Neural cell (in vitro differentiated cells): Measurements from ENCODE around the gene TADA3. TPM values are rescaled to one million over a fixed set of nuclear protein-coding genes. Genes with fewer than 3 reads are reported as not detected.

ENCODE experiments used
- H2AFZ ChIP-seq: fragments of 200-600, 300-800 bp; sonication (generic), shearing (Covaris generic); 2 replicates; pipeline ENCODE4 v1.6.0; 2014; ENCODE audit warnings: low read depth, mild to moderate bottlenecking, antibody characterized with exemption, low read length, moderate library complexity
- H3F3A ChIP-seq: fragments of 200-600 bp; shearing (Covaris generic); 2 replicates; pipeline ENCODE4 v1.6.1; 2016; ENCODE audit warnings: mild to moderate bottlenecking, moderate library complexity, mixed read lengths, antibody characterized with exemption, low read length; ENCODE audit not compliant: insufficient read depth, poor library complexity, severe bottlenecking
- H3K27ac ChIP-seq: fragments of 200-600, 300-800 bp; sonication (generic), shearing (Covaris generic); 2 replicates; pipeline ENCODE4 v1.5.1; 2014; ENCODE audit warnings: mild to moderate bottlenecking, low read length, moderate library complexity
- H3K27me3 ChIP-seq: fragments of 300-800, 200-600 bp; sonication (generic), shearing (Covaris generic); 2 replicates; pipeline ENCODE4 v1.6.0; 2014; ENCODE audit warnings: mild to moderate bottlenecking, low read depth, low read length, moderate library complexity; ENCODE audit not compliant: insufficient read depth
- H3K36me3 ChIP-seq: fragments of 300-800, 200-600 bp; sonication (generic), shearing (Covaris generic); 2 replicates; pipeline ENCODE4 v1.5.1; 2014; ENCODE audit warnings: mild to moderate bottlenecking, antibody characterized with exemption, low read length, moderate library complexity; ENCODE audit not compliant: insufficient read depth
- H3K4me2 ChIP-seq: fragments of 300-800, 200-600 bp; sonication (generic), shearing (Covaris generic); 2 replicates; pipeline ENCODE4 v1.6.0; 2014; ENCODE audit warnings: mild to moderate bottlenecking, low read length
- H3K4me3 ChIP-seq: fragments of 300-800, 200-600 bp; sonication (generic), shearing (Covaris generic); 2 replicates; pipeline ENCODE4 v1.5.1; 2014; ENCODE audit warnings: mild to moderate bottlenecking, low read length, moderate library complexity
- H3K79me2 ChIP-seq: fragments of 200-600 bp; shearing (Covaris generic); replicated peaks from 2 replicates; pipeline ENCODE4 v1.6.0; 2014; ENCODE audit warnings: mild to moderate bottlenecking, low read length, moderate library complexity; ENCODE audit not compliant: insufficient read depth
- H3K9ac ChIP-seq: fragments of 300-800, 200-600 bp; sonication (generic), shearing (Covaris generic); 2 replicates; pipeline ENCODE4 v1.6.1; 2016; ENCODE audit warnings: mild to moderate bottlenecking, low read length, mixed read lengths
- H3K9me2 ChIP-seq: fragments of 200-600 bp; shearing (Covaris generic); 2 replicates; pipeline ENCODE4 v1.6.1; 2016; ENCODE audit warnings: mild to moderate bottlenecking, low read length, mixed read lengths; ENCODE audit not compliant: insufficient read depth
- H3K9me3 ChIP-seq: fragments of 200-600, 300-800 bp; sonication (generic), shearing (Covaris generic); 2 replicates; pipeline ENCODE4 v1.6.1; 2016; ENCODE audit warnings: mild to moderate bottlenecking, mixed run types, low read length, moderate library complexity, mixed read lengths
- H4K20me1 ChIP-seq: fragments of 200-600 bp; shearing (Covaris generic); 2 replicates; pipeline ENCODE4 v1.6.1; 2016; ENCODE audit warnings: mild to moderate bottlenecking, mixed run types; ENCODE audit not compliant: insufficient read depth
- EP300 ChIP-seq: fragments of 450-650 bp; conservative IDR thresholded peaks from 2 replicates; pipeline ENCODE4 v1.6.1; 2014; ENCODE audit warnings: antibody characterized with exemption, mild to moderate bottlenecking, moderate library complexity; ENCODE audit not compliant: poor library complexity, severe bottlenecking
- EZH2 ChIP-seq: fragments of 200-600, 300-800 bp; shearing (Covaris generic), sonication (generic); IDR thresholded peaks from 2 replicates; pipeline ENCODE4 v1.6.1; 2014; ENCODE audit warnings: antibody characterized with exemption, low read length, borderline replicate concordance, mild to moderate bottlenecking; ENCODE audit not compliant: insufficient read depth, poor library complexity, severe bottlenecking
- MXI1 ChIP-seq: fragments of 450-650 bp; conservative IDR thresholded peaks from 2 replicates; pipeline ENCODE4 v1.6.1; 2014; ENCODE audit warnings: antibody characterized with exemption, mild to moderate bottlenecking; ENCODE audit not compliant: poor library complexity, severe bottlenecking
- POLR2AphosphoS5 ChIP-seq: IDR thresholded peaks from 2 replicates; pipeline ENCODE4 v1.6.1; 2012
- RAD21 ChIP-seq: fragments of 450-650 bp; conservative IDR thresholded peaks from 2 replicates; pipeline ENCODE4 v1.6.1; 2014; ENCODE audit warnings: antibody characterized with exemption, mild to moderate bottlenecking, moderate library complexity
- SMC3 ChIP-seq: fragments of 450-650 bp; conservative IDR thresholded peaks from 2 replicates; pipeline ENCODE4 v1.6.1; 2014; ENCODE audit warnings: antibody characterized with exemption, mild to moderate bottlenecking, moderate library complexity; ENCODE audit not compliant: poor library complexity
- TAF1 ChIP-seq: IDR thresholded peaks from 2 replicates; pipeline ENCODE4 v1.6.1; 2012; ENCODE audit warnings: low read depth
- polyA minus RNA-seq: library from RNA; depleted of rRNA, polyadenylated mRNA; stranded (reverse); fragments of >200 nt; gene quantifications from 2 replicates; pipeline ENCODE4 v1.2.3, GENCODE V29; 2014
- polyA plus RNA-seq: library from polyadenylated mRNA; depleted of rRNA; stranded (reverse); fragments of >200 nt; gene quantifications from 2 replicates; pipeline ENCODE4 v1.2.3, GENCODE V29; 2014
- TF ChIP-seq, protein P1 (sequence below): IDR thresholded peaks from 2 replicates; pipeline ENCODE4 v1.6.1; 2012; ENCODE audit warnings: borderline replicate concordance
- TF ChIP-seq, protein P2 (sequence below): fragments of 450-650 bp; IDR thresholded peaks from 2 replicates; pipeline ENCODE4 v1.5.1; 2014; ENCODE audit warnings: antibody characterized with exemption, mild to moderate bottlenecking, moderate library complexity; ENCODE audit not compliant: poor library complexity, severe bottlenecking

Gene TADA3, protein sequence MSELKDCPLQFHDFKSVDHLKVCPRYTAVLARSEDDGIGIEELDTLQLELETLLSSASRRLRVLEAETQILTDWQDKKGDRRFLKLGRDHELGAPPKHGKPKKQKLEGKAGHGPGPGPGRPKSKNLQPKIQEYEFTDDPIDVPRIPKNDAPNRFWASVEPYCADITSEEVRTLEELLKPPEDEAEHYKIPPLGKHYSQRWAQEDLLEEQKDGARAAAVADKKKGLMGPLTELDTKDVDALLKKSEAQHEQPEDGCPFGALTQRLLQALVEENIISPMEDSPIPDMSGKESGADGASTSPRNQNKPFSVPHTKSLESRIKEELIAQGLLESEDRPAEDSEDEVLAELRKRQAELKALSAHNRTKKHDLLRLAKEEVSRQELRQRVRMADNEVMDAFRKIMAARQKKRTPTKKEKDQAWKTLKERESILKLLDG
- polyA plus RNA-seq (55.4 and 64.0 TPM in 2 replicates), polyA minus RNA-seq (36.5 and 39.1 TPM in 2 replicates)

DNA sequence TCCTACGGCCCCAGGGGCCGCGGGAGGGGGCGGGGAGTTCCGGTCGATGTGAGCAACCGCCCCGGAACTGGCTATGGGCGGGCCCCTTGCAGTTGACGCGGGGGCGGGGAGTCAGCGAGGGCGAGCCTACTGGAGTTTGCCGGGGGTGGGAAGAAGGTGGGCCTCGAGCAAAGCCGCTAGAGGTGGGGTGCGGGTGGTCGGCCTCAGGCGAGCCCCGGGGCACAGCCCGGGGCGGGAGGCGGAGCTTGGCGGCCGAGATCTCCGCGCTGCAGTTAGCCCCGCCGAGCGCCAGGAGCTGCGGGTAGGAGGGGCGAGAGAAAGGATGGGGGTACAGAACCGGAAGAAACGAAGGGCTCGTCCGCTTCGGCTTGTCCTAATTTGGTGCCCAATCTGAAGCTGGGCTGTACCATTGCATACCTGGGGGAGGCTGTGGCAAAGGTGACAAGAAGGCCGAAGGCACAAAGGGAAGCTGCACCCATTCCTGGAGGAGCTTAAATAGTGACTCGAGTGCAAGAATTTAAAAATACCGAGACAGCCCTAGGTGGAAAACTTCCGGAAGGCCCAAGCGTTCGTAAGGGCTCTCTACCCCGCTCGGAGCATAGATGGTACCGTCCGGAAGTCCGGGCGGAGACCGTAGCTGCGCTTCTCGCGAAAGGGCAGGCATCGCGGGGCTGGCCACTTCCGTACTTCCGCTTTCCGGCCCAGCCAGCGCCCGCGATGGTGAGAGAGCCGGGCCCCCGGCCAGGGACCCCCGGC lies at the start of gene TADA3, which contains the start of gene ARPC4:
TADA3 (minus strand) TSS at position 69 of the 756 bp plus-strand sequence. CDS start 1,007 bp downstream, outside the sequence.
ARPC4 (plus strand) TSS at position 678 of the 756 bp plus-strand sequence; CDS start at position 718, 40 bp downstream.
- Histone ChIP-seq H3F3A (no peaks in the 10 kb centered on the region), H3K9me3 (no peaks in the 10 kb centered on the region), H3K27me3 (no peaks in the 10 kb centered on the region), H3K9me2 (no peaks in the 10 kb centered on the region), H4K20me1 (no peaks in the 10 kb centered on the region), H3K36me3 (peaks cover 5% of the 10 kb centered on the region), H3K4me2 (peak within 1 kb of the TSS; percentile 85), H3K79me2 (peaks cover 30% of the 10 kb centered on the region), H2AFZ (peak within 1 kb of the TSS; percentile 82), H3K4me3 (peak within 1 kb of the TSS; percentile 97), H3K27ac (peak within 1 kb of the TSS; percentile 98), H3K9ac (peak within 1 kb of the TSS; percentile 99)
- TF ChIP-seq SMC3 (no peak), EZH2 (no peak), MXI1 (peak; percentile 42), TAF1 (peak; percentile 59), EP300 (peak; percentile 44), RAD21 (no peak), POLR2AphosphoS5 (peak; percentile 65)
- TF ChIP-seq, protein P1, sequence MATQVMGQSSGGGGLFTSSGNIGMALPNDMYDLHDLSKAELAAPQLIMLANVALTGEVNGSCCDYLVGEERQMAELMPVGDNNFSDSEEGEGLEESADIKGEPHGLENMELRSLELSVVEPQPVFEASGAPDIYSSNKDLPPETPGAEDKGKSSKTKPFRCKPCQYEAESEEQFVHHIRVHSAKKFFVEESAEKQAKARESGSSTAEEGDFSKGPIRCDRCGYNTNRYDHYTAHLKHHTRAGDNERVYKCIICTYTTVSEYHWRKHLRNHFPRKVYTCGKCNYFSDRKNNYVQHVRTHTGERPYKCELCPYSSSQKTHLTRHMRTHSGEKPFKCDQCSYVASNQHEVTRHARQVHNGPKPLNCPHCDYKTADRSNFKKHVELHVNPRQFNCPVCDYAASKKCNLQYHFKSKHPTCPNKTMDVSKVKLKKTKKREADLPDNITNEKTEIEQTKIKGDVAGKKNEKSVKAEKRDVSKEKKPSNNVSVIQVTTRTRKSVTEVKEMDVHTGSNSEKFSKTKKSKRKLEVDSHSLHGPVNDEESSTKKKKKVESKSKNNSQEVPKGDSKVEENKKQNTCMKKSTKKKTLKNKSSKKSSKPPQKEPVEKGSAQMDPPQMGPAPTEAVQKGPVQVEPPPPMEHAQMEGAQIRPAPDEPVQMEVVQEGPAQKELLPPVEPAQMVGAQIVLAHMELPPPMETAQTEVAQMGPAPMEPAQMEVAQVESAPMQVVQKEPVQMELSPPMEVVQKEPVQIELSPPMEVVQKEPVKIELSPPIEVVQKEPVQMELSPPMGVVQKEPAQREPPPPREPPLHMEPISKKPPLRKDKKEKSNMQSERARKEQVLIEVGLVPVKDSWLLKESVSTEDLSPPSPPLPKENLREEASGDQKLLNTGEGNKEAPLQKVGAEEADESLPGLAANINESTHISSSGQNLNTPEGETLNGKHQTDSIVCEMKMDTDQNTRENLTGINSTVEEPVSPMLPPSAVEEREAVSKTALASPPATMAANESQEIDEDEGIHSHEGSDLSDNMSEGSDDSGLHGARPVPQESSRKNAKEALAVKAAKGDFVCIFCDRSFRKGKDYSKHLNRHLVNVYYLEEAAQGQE: no peak
- TF ChIP-seq, protein P2, sequence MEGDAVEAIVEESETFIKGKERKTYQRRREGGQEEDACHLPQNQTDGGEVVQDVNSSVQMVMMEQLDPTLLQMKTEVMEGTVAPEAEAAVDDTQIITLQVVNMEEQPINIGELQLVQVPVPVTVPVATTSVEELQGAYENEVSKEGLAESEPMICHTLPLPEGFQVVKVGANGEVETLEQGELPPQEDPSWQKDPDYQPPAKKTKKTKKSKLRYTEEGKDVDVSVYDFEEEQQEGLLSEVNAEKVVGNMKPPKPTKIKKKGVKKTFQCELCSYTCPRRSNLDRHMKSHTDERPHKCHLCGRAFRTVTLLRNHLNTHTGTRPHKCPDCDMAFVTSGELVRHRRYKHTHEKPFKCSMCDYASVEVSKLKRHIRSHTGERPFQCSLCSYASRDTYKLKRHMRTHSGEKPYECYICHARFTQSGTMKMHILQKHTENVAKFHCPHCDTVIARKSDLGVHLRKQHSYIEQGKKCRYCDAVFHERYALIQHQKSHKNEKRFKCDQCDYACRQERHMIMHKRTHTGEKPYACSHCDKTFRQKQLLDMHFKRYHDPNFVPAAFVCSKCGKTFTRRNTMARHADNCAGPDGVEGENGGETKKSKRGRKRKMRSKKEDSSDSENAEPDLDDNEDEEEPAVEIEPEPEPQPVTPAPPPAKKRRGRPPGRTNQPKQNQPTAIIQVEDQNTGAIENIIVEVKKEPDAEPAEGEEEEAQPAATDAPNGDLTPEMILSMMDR: peak; percentile 34

DNA sequence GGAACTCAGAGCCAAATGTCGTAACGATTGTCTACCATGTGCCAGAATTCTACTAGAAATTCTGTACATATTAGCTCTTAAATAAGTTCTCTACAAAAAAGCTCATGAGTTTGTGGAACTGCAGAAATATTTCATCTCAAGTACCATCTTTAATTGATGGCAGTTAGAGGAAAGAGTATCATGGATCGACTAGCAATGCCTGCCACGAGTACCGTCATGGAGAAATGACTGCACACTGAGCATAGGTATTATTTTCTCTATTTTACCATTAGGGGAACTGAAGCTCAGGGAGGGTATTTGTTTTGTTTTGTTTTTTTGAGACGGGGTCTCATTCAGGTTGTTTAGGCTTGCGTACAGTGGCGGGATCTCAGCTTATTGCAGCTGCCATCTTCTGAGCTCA lies 48.7 kb upstream of the TADA3 start:
- TF ChIP-seq POLR2AphosphoS5: no peak
- TF ChIP-seq EP300: no peak
- TF ChIP-seq TAF1: no peak
- no peak for TF ChIP-seq RAD21
- TF ChIP-seq SMC3: no peak
- TF ChIP-seq MXI1: no peak
- TF ChIP-seq EZH2: no peak
- TF ChIP-seq, protein P2: no peak
- TF ChIP-seq, protein P1: no peak
- no peaks in the 10 kb centered on the region for H3K36me3 ChIP-seq
- no peaks in the 10 kb centered on the region for H3F3A ChIP-seq
- H3K9ac ChIP-seq: no peak overlapping the region
- no peaks in the 10 kb centered on the region for H3K27me3 ChIP-seq
- no peak overlapping the region for H3K4me2 ChIP-seq
- H3K27ac ChIP-seq: no peak overlapping the region
- no peak overlapping the region for H2AFZ ChIP-seq
- H3K79me2 ChIP-seq: no peaks in the 10 kb centered on the region
- H4K20me1 ChIP-seq: no peaks in the 10 kb centered on the region
- no peaks in the 10 kb centered on the region for H3K9me3 ChIP-seq
- no peak overlapping the region for H3K4me3 ChIP-seq
- H3K9me2 ChIP-seq: no peaks in the 10 kb centered on the region
